ENCODE data around the gene LILRB5.

GRCh38 chr19:54209058-54209810 is 47.8 kb downstream of the LILRB5 start:
- TF ChIP-seq CTCF (IDR thresholded peaks at IDR 0.05) (no peak), POLR2A (IDR thresholded peaks at IDR 0.05) (no peak)

All from heart left ventricle (tissue), 13 donors.